H1 (cell line): ENCODE data around the gene KLK6. TPM values are rescaled to one million over a fixed set of nuclear protein-coding genes. Genes with fewer than 3 reads are reported as not detected.

ENCODE experiments used
- CTCF ChIA-PET: fragments of 300-600 bp; sonication (Branson Sonifier 250); formaldehyde crosslinking; loops from one replicate; lab custom pipeline; 2021; ENCODE audit not compliant: partially characterized antibody; lab: Charles Lee
- POLR2A ChIA-PET: fragments of 300-600 bp; sonication (Branson Sonifier 250); formaldehyde crosslinking; loops from one replicate; lab custom pipeline; 2021; ENCODE audit warnings: inconsistent platforms; ENCODE audit not compliant: partially characterized antibody; lab: Charles Lee
- DNase-seq, 2 experiments: peaks; one replicate each; pipeline versions ENCODE4 v3.0.0 to v3.0.0-alpha.2; 2010 to 2022; ENCODE audit warnings: low spot score in 2 of 2, low read depth in 1 of 2, mixed read lengths in 1 of 2
- FAIRE-seq: peaks from 2 replicates; lab custom pipeline; 2011; peaks lifted over from hg19 to GRCh38; lab: Jason Lieb, UNC
- H2AFZ ChIP-seq: 2 replicates; pipeline ENCODE4 v1.8.1; 2012; ENCODE audit warnings: low read length, inconsistent platforms
- H2AK5ac ChIP-seq: 2 replicates; pipeline ENCODE4 v1.6.1; 2013; ENCODE audit warnings: low read depth, low read length
- H2BK120ac ChIP-seq: replicated peaks from 2 replicates; pipeline ENCODE3; 2013; ENCODE audit warnings: low read depth, low read length, inconsistent platforms
- H2BK12ac ChIP-seq: 2 replicates; pipeline ENCODE4 v1.6.1; 2013; ENCODE audit warnings: low read depth, low read length
- H2BK15ac ChIP-seq: 2 replicates; pipeline ENCODE4 v1.6.1; 2013; ENCODE audit warnings: low read length
- H2BK20ac ChIP-seq: 2 replicates; pipeline ENCODE4 v1.6.1; 2013; ENCODE audit warnings: low read length
- H2BK5ac ChIP-seq: 2 replicates; pipeline ENCODE4 v1.6.1; 2013; ENCODE audit warnings: low read depth, low read length
- H3K14ac ChIP-seq: 2 replicates; pipeline ENCODE4 v1.6.1; 2013; ENCODE audit warnings: inconsistent platforms; ENCODE audit not compliant: insufficient read length
- H3K18ac ChIP-seq: 2 replicates; pipeline ENCODE4 v1.6.1; 2013; ENCODE audit warnings: low read length; ENCODE audit errors: extremely low read depth
- H3K23ac ChIP-seq: 2 replicates; pipeline ENCODE4 v1.6.1; 2013; ENCODE audit warnings: inconsistent platforms; ENCODE audit not compliant: insufficient read length
- H3K23me2 ChIP-seq: 2 replicates; pipeline ENCODE4 v1.6.1; 2013; ENCODE audit warnings: low read depth, low read length
- H3K27ac ChIP-seq: 2 replicates; pipeline ENCODE4 v1.6.1; 2011; ENCODE audit warnings: low read depth, low read length, inconsistent platforms
- H3K27me3 ChIP-seq, 4 experiments: replicated peaks in 1 of 4; 1 replicate in 1 of 4; 2 replicates in 3 of 4; pipeline versions ENCODE4 v1.6.1 to v1.8.1; 2011 to 2013; ENCODE audit warnings: low read length in 3 of 4, mild to moderate bottlenecking in 3 of 4, inconsistent platforms in 2 of 4, mixed read lengths in 2 of 4, moderate library complexity in 1 of 4; ENCODE audit not compliant: control insufficient read depth in 3 of 4, insufficient read depth in 3 of 4; ENCODE audit errors: extremely low read depth in 1 of 4
- H3K36me3 ChIP-seq, 4 experiments: 2 replicates each; pipeline versions ENCODE4 v1.6.1 to v1.8.1; 2011 to 2013; ENCODE audit warnings: mild to moderate bottlenecking in 4 of 4, low read length in 3 of 4, moderate library complexity in 2 of 4, control low read depth in 1 of 4, inconsistent platforms in 1 of 4; ENCODE audit not compliant: insufficient read depth in 4 of 4, control insufficient read depth in 2 of 4
- H3K4ac ChIP-seq: replicated peaks from 2 replicates; pipeline ENCODE3; 2013; ENCODE audit warnings: low read length, low read depth, mixed read lengths, inconsistent platforms; ENCODE audit not compliant: insufficient read length
- H3K4me1 ChIP-seq, 4 experiments: replicated peaks in 1 of 4; 1 replicate in 1 of 4; 2 replicates in 3 of 4; pipeline versions ENCODE4 v1.6.1 to v1.8.1; 2011 to 2013; ENCODE audit warnings: low read length in 3 of 4, inconsistent platforms in 2 of 4, mixed read lengths in 1 of 4; ENCODE audit not compliant: insufficient read depth in 4 of 4, control insufficient read depth in 3 of 4
- H3K4me2 ChIP-seq, 2 experiments: 2 replicates each; pipeline versions ENCODE4 v1.6.1 to v1.8.1; 2011 to 2013; ENCODE audit warnings: low read depth in 2 of 2, low read length in 2 of 2, control low read depth in 1 of 2, inconsistent platforms in 1 of 2, mild to moderate bottlenecking in 1 of 2; ENCODE audit not compliant: insufficient read depth in 1 of 2
- H3K4me3 ChIP-seq, 4 experiments: fragments of 200-600, 300-600 bp in 1 of 4; sonication (generic), shearing (Covaris generic), sonication (Bioruptor Twin) in 1 of 4; 2 replicates each; pipeline versions ENCODE4 v1.5.1 to v1.8.1; 2011 to 2016; ENCODE audit warnings: low read length in 4 of 4, low read depth in 3 of 4, control low read depth in 2 of 4, inconsistent platforms in 2 of 4, mild to moderate bottlenecking in 2 of 4, mixed read lengths in 1 of 4, moderate library complexity in 1 of 4; ENCODE audit not compliant: insufficient read depth in 2 of 4; ENCODE audit errors: extremely low read depth in 1 of 4
- H3K56ac ChIP-seq: replicated peaks from 2 replicates; pipeline ENCODE3; 2013; ENCODE audit warnings: low read depth, mild to moderate bottlenecking, mixed read lengths, low read length, inconsistent platforms; ENCODE audit not compliant: insufficient read length
- H3K79me1 ChIP-seq: 2 replicates; pipeline ENCODE4 v1.6.1; 2013; ENCODE audit warnings: low read depth, low read length, control low read depth
- H3K79me2 ChIP-seq, 2 experiments: 2 replicates each; pipeline versions ENCODE4 v1.6.1 to v1.8.1; 2012 to 2013; ENCODE audit warnings: low read length in 2 of 2, mild to moderate bottlenecking in 2 of 2, inconsistent platforms in 1 of 2; ENCODE audit not compliant: insufficient read depth in 2 of 2, control insufficient read depth in 1 of 2
- H3K9ac ChIP-seq, 4 experiments: replicated peaks in 1 of 4; 1 replicate in 1 of 4; 2 replicates in 3 of 4; pipeline versions ENCODE4 v1.6.1 to v1.8.1; 2011 to 2013; ENCODE audit warnings: low read depth in 3 of 4, low read length in 3 of 4, control low read depth in 2 of 4, mild to moderate bottlenecking in 2 of 4, moderate library complexity in 2 of 4, inconsistent platforms in 1 of 4; ENCODE audit errors: extremely low read depth in 1 of 4
- H3K9me3 ChIP-seq, 2 experiments: 2 replicates each; pipeline versions ENCODE4 v1.6.1 to v1.8.1; 2012 to 2013; ENCODE audit warnings: mild to moderate bottlenecking in 2 of 2, moderate library complexity in 2 of 2, control low read depth in 1 of 2, inconsistent platforms in 1 of 2, low read depth in 1 of 2, low read length in 1 of 2, mixed read lengths in 1 of 2; ENCODE audit not compliant: insufficient read depth in 2 of 2
- H4K20me1 ChIP-seq, 2 experiments: replicated peaks in 1 of 2; 2 replicates each; pipeline versions ENCODE3 to v1.8.1; 2011 to 2013; ENCODE audit warnings: inconsistent platforms in 2 of 2, low read length in 2 of 2, mild to moderate bottlenecking in 1 of 2; ENCODE audit not compliant: insufficient read depth in 2 of 2, control insufficient read depth in 1 of 2
- H4K5ac ChIP-seq: 2 replicates; pipeline ENCODE4 v1.6.1; 2013; ENCODE audit warnings: low read length, low read depth, mixed read lengths, inconsistent platforms; ENCODE audit not compliant: insufficient read length
- H4K8ac ChIP-seq: 2 replicates; pipeline ENCODE4 v1.8.0; 2013; ENCODE audit warnings: mild to moderate bottlenecking, moderate library complexity, low read length, inconsistent platforms; ENCODE audit not compliant: insufficient read depth; ENCODE audit errors: extremely low read depth
- H4K91ac ChIP-seq: replicated peaks from 2 replicates; pipeline ENCODE3; 2013; ENCODE audit warnings: low read length, mixed read lengths, inconsistent platforms; ENCODE audit not compliant: insufficient read length
- CREB1 ChIP-seq: IDR thresholded peaks from 2 replicates; pipeline ENCODE4 v1.6.1; 2012; ENCODE audit warnings: inconsistent platforms
- HDAC2 ChIP-seq, 2 experiments: fragments of 300-600 bp in 1 of 2; sonication (generic) in 1 of 2; IDR thresholded peaks; 2 replicates each; pipeline ENCODE4 v1.6.1; 2011 to 2012; ENCODE audit warnings: low read depth in 2 of 2, low read length in 2 of 2, mild to moderate bottlenecking in 2 of 2, moderate library complexity in 2 of 2, borderline replicate concordance in 1 of 2, inconsistent platforms in 1 of 2
- HDAC6 ChIP-seq: IDR thresholded peaks from one replicate; pipeline ENCODE4 v1.7.1; 2012; ENCODE audit warnings: low read depth, mild to moderate bottlenecking, inconsistent platforms, low read length, moderate library complexity
- RBBP5 ChIP-seq: IDR thresholded peaks from 2 replicates; pipeline ENCODE4 v1.7.1; 2012; ENCODE audit warnings: low read depth, mild to moderate bottlenecking, inconsistent platforms, low read length, moderate library complexity, borderline replicate concordance
- SIN3A ChIP-seq, 2 experiments: IDR thresholded peaks in 1 of 2; conservative IDR thresholded peaks in 1 of 2; 2 replicates each; pipeline ENCODE4 v1.6.1; 2011 to 2012; ENCODE audit warnings: low read length in 2 of 2, improper control_type of control experiment in 1 of 2, low read depth in 1 of 2, mild to moderate bottlenecking in 1 of 2
- SIRT6 ChIP-seq: IDR thresholded peaks from one replicate; pipeline ENCODE4 v1.7.1; 2012; ENCODE audit warnings: low read length, inconsistent platforms
- SP1 ChIP-seq: IDR thresholded peaks from 2 replicates; pipeline ENCODE4 v1.6.1; 2011; ENCODE audit warnings: low read depth, low read length
- SP2 ChIP-seq: IDR thresholded peaks from 2 replicates; pipeline ENCODE4 v1.6.1; 2012; ENCODE audit warnings: mild to moderate bottlenecking, low read length, inconsistent platforms
- SP4 ChIP-seq: IDR thresholded peaks from 2 replicates; pipeline ENCODE4 v1.6.1; 2012; ENCODE audit warnings: low read length, inconsistent platforms
- TAF1 ChIP-seq: IDR thresholded peaks from 2 replicates; pipeline ENCODE4 v1.6.1; 2011; ENCODE audit warnings: mild to moderate bottlenecking, low read depth, low read length
- WGBS, 2 experiments: shearing (Covaris generic) in 1 of 2; methylation state at CpG; one replicate each; pipeline versions ENCODE4 v1.1.6 to v1.1.7; 2013 to 2015; ENCODE audit warnings: low lambda C conversion rate in 2 of 2, mixed read lengths in 2 of 2, inconsistent platforms in 1 of 2, low coverage in 1 of 2, missing lambda C conversion rate in 1 of 2; ENCODE audit not compliant: insufficient replicate concordance in 2 of 2, insufficient coverage in 1 of 2, insufficient read length in 1 of 2; ENCODE audit errors: extremely low coverage in 1 of 2, missing lambda C conversion rate in 1 of 2; 5-methylcytosine and 5-hydroxymethylcytosine counted together
- polyA plus RNA-seq, 7 experiments: library from polyadenylated mRNA; depleted of rRNA in 3 of 7; stranded (reverse) in 5 of 7; unstranded in 2 of 7; fragments of >200 nt in 5 of 7; fragments of 200-250 nt in 2 of 7; gene quantifications; 1 replicate in 5 of 7; 2 replicates in 1 of 7; 4 replicates in 1 of 7; pipeline versions ENCODE4 v1.2.1 to v1.2.3, GENCODE V29; 2011 to 2013; ENCODE audit warnings: missing spikeins in 2 of 7, mixed read lengths in 2 of 7
- total RNA-seq: library from RNA; stranded (reverse); fragmentation: NEBNext Ultra II Directional; extraction: Animal tissue kit (Norgen Biotek cat#: 25700); gene quantifications from 2 replicates; pipeline ENCODE4 v1.2.1, GENCODE V29; 2021

Gene KLK6
- total and polyA plus RNA-seq, 2 of the 8 experiments (the other 6 are each of a cell fraction or from before 2014, with no cell fraction given) = 0.69 to 3.2 TPM

GRCh38 chr19:50959731-50960500, 9.5 kb downstream of the KLK6 start:
- Histone ChIP-seq H3K27me3 (no peaks in the 10 kb centered on the region; a peak in 1 of 7 replicates), H2BK5ac (no peak overlapping the region), H3K23ac (no peak overlapping the region), H3K18ac (no peak overlapping the region), H3K27ac (no peak overlapping the region), H4K91ac (no peak overlapping the region), H2BK20ac (0 out of 2 replicates have a peak overlapping the region, but pooled peaks have one; percentile 61), H3K4me3 (no peak overlapping the region), H2BK120ac (no peak overlapping the region), H3K4me1 (no peaks in the 10 kb centered on the region), H3K79me1 (no peaks in the 10 kb centered on the region), H3K56ac (no peak overlapping the region), H3K23me2 (no peaks in the 10 kb centered on the region; the same call in 1 of the 2 replicates), H3K79me2 (no peaks in the 10 kb centered on the region), H4K20me1 (no peaks in the 10 kb centered on the region), H3K9me3 (no peaks in the 10 kb centered on the region; a peak in 1 of 4 replicates), H3K4me2 (no peak overlapping the region), H2AK5ac (no peak overlapping the region), H2BK15ac (no peak overlapping the region), H3K36me3 (no peaks in the 10 kb centered on the region), H4K5ac (no peak overlapping the region)
- 65% methylated on average over 7 of the region's 9 CpGs; no CpG with 5 or more reads in 1 of the 2 experiments for WGBS, 2 experiments
- CTCF ChIA-PET = no interaction called here
- POLR2A ChIA-PET = interaction anchor here (1.0 kb wide), 1 partner anchor 9 kb away, joined by 3 read pairs; no protein-coding TSS in a partner anchor
- FAIRE-seq (no peak), DNase-seq (no peak)
- no peak for TF ChIP-seq RBBP5
- TF ChIP-seq TAF1 = no peak
- no peak for TF ChIP-seq SP1
- no peak for TF ChIP-seq HDAC2 (IDR thresholded peaks at IDR 0.05; ENCODE audit: borderline replicate concordance in 1 of 2, low read depth in 2 of 2, low read length in 2 of 2)
- TF ChIP-seq SP4 = no peak
- no peak for TF ChIP-seq SIRT6
- no peak for TF ChIP-seq HDAC6
- no peak for TF ChIP-seq CREB1
- TF ChIP-seq SIN3A (conservative IDR thresholded peaks at IDR 0.05 in 1 of 2, IDR thresholded peaks at IDR 0.05 in 1 of 2; ENCODE audit: low read depth in 1 of 2, low read length in 2 of 2) = no peak
- no peak for TF ChIP-seq SP2
- TF ChIP-seq, all 59 proteins: peak for 0
- H3K9ac ChIP-seq = no peak overlapping the region
- no peak overlapping the region for H3K14ac ChIP-seq
- no peak overlapping the region for H4K8ac ChIP-seq
- H2BK12ac ChIP-seq = no peak overlapping the region; the same call in 1 of the 2 replicates
- no peak overlapping the region for H2AFZ ChIP-seq
- no peak overlapping the region for H3K4ac ChIP-seq
